BE2C (cell line): ENCODE measurements around the gene SND1.

Experiments used
- DNase-seq: peaks from one replicate; pipeline ENCODE4 v3.0.0-alpha.2; 2020
- H3K27me3 ChIP-seq: fragments of 250-450 bp; sonication (Bioruptor Pico); 2 replicates; pipeline ENCODE4 v1.5.1; 2020; ENCODE audit warnings: mild to moderate bottlenecking
- H3K36me3 ChIP-seq: fragments of 250-450 bp; sonication (Bioruptor Pico); 2 replicates; pipeline ENCODE4 v1.5.1; 2020; ENCODE audit warnings: mild to moderate bottlenecking
- H3K4me1 ChIP-seq: fragments of 250-450 bp; sonication (Bioruptor Pico); 2 replicates; pipeline ENCODE4 v1.5.1; 2020
- H3K4me3 ChIP-seq: 2 replicates; pipeline ENCODE4 v1.5.1; 2011; ENCODE audit warnings: low read depth, low read length
- H3K9me3 ChIP-seq: fragments of 250-450 bp; sonication (Bioruptor Pico); 2 replicates; pipeline ENCODE4 v1.5.1; 2020
- TF ChIP-seq, protein P1 (sequence below): IDR thresholded peaks from 2 replicates; pipeline ENCODE4 v1.5.1; 2012; ENCODE audit warnings: mild to moderate bottlenecking, low read depth, low read length

The SND1 gene

DNA sequence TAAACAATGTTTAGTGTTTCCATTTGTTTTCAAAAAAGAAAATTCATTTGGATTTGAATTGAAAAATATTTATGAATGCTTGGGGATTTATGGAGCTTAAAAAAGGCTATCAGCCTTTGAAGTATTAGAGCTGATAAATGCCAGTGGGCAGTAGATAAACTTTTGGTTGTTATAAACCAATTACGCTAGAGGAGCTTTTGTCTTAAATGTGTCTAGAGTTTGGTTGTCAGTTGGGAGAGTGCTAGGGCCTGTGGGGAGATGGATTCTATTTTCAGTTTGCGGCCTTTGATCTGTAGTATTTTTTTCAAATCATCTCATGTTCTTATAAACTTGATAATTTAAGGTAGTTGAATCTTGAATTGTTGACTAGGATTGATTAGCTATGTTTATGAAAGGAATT lies 104.0 kb downstream of the SND1 start:
- no peak for DNase-seq

DNA sequence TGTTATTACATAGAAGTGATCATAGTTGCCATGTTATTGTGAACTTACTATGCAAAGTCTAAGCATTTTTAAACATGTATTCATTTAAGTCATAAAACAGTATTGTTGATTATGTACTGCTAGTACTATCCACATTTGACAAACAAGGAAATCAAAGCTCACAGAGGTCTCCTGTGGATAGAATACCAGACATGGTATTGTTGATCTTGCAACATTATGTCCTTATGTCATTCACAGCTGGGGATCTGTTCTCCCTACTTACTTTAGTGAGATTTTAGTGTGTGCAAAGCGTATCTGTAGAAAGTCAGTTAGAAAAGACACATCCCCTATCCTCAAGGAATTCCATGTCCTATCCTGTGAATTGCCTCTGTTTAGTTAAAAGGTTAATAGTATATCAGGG lies 106.1 kb downstream of the SND1 start:
- H3K9me3 ChIP-seq = no peaks in the 10 kb centered on the region
- TF ChIP-seq, protein P1, sequence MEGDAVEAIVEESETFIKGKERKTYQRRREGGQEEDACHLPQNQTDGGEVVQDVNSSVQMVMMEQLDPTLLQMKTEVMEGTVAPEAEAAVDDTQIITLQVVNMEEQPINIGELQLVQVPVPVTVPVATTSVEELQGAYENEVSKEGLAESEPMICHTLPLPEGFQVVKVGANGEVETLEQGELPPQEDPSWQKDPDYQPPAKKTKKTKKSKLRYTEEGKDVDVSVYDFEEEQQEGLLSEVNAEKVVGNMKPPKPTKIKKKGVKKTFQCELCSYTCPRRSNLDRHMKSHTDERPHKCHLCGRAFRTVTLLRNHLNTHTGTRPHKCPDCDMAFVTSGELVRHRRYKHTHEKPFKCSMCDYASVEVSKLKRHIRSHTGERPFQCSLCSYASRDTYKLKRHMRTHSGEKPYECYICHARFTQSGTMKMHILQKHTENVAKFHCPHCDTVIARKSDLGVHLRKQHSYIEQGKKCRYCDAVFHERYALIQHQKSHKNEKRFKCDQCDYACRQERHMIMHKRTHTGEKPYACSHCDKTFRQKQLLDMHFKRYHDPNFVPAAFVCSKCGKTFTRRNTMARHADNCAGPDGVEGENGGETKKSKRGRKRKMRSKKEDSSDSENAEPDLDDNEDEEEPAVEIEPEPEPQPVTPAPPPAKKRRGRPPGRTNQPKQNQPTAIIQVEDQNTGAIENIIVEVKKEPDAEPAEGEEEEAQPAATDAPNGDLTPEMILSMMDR = no peak
- no peak overlapping the region for H3K4me3 ChIP-seq
- H3K27me3 ChIP-seq = no peaks in the 10 kb centered on the region
- H3K4me1 ChIP-seq = peaks cover 16% of the 10 kb centered on the region
- H3K36me3 ChIP-seq = no peaks in the 10 kb centered on the region
- no peak for DNase-seq

More for the DNA sequence above, 104.0 kb downstream of the SND1 start:
- Histone ChIP-seq H3K4me3 (no peak overlapping the region), H3K9me3 (no peaks in the 10 kb centered on the region), H3K27me3 (no peaks in the 10 kb centered on the region), H3K36me3 (no peaks in the 10 kb centered on the region), H3K4me1 (peaks cover 18% of the 10 kb centered on the region)
- TF ChIP-seq, protein P1 = no peak

DNA sequence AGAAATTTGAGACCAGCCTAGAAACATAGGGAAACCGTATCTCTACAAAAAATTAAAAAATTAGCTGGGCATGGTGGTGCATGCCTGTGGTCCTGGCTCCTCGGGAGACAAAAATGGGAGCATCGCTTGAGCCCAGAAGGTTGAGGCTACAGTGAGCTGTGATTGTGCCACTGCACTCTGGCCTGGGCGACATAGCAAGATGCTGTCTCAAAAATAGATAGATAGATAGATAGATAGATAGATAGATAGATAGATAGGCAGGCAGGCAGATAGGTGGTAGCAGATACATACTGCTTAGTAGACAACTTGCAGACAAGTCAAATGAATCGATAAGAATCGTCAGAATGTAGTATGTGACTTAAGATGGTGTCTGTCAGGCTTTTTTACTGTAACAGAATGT lies 106.9 kb downstream of the SND1 start:
- Histone ChIP-seq H3K27me3 (no peaks in the 10 kb centered on the region), H3K4me1 (peaks cover 11% of the 10 kb centered on the region), H3K4me3 (no peak overlapping the region), H3K36me3 (no peaks in the 10 kb centered on the region), H3K9me3 (no peaks in the 10 kb centered on the region)
- TF ChIP-seq, protein P1 = no peak
- no peak for DNase-seq

DNA sequence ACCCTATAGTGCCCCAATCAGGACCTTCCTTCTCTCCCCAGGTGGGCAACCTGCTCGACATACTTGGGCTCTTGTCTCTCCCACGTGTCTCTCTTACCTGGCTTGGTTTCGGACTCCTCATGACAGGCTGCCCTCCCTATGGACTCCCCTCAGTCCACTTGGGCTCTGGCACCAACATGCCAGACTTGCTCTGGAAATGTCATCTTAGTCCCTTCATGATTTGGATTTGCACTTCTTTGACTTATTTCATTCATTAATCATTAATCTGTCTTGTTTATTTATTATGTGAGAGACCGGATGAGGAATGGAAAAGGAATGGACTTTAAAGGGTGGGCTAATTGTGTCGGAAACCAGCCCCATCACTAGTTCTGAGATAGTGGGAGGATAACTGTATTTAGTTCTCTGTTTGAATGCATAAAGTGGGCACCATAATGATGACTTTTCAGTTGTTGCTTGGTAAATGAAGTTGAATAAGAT lies 108.0 kb downstream of the SND1 start:
- Histone ChIP-seq H3K4me1 (peaks cover 5% of the 10 kb centered on the region), H3K9me3 (no peaks in the 10 kb centered on the region), H3K36me3 (no peaks in the 10 kb centered on the region), H3K4me3 (no peak overlapping the region), H3K27me3 (no peaks in the 10 kb centered on the region)
- DNase-seq = no peak
- TF ChIP-seq, protein P1 = no peak

DNA sequence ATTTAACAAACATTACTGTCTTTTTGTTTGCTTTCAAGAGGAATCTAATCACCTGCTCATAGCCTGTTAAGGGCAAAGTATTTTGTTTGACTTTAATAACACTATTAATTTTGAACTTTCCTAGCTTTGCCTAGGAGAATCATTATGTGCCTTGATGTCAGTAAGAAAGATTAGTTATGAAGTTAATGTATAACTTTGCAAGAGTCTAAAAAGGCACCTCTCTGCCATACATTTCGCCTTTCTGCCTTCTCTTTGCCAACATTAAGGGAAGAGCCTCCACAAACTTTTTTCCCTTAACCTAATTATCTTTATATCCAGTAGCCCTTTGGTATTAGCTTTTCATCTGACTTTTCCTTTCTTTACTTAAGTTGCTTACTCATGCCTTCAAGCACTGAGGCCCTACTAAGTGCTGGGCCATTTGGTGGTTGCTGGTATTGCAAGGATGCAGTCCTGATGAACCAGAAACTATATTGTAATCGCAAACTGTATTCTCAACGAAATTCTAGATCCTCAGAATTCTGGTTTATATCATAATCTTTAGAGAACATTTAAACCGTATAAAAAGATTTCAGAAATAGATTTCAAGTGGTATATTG lies 108.5 kb downstream of the SND1 start:
- Histone ChIP-seq H3K4me3 (no peak overlapping the region), H3K27me3 (no peaks in the 10 kb centered on the region), H3K9me3 (no peaks in the 10 kb centered on the region), H3K4me1 (peaks cover 1% of the 10 kb centered on the region), H3K36me3 (no peaks in the 10 kb centered on the region)
- TF ChIP-seq, protein P1 = no peak
- DNase-seq = no peak

DNA sequence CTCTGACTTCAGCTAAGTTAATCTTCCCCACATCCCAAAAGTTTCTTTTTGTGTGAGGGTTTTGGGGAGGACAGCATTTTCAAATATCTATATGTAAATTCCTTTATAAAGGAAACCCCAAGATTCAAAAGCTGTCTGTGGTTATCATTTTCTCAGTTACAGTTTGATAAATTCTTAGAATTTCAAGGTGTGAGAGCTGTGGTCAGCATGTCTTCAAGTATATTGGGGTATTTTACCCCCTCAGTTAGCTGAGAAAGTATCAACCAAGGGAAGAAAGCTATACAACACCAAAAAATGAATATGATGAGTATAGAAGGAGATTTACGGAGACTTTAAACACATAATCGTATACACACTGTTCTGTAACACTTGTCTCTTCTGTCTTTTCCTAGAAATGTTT lies 109.2 kb downstream of the SND1 start:
- Histone ChIP-seq H3K9me3 (no peaks in the 10 kb centered on the region), H3K36me3 (no peaks in the 10 kb centered on the region), H3K27me3 (no peaks in the 10 kb centered on the region), H3K4me3 (no peak overlapping the region), H3K4me1 (no peaks in the 10 kb centered on the region)
- TF ChIP-seq, protein P1 = no peak
- DNase-seq = no peak
